H1 (cell line): Measurements from ENCODE around the gene PDE8B. TPM values are rescaled to one million over a fixed set of nuclear protein-coding genes. Genes with fewer than 3 reads are reported as not detected.

ENCODE experiments used
- CTCF ChIA-PET: fragments of 300-600 bp; sonication (Branson Sonifier 250); formaldehyde crosslinking; loops from one replicate; lab custom pipeline; 2021; ENCODE audit not compliant: partially characterized antibody; lab: Charles Lee
- POLR2A ChIA-PET: fragments of 300-600 bp; sonication (Branson Sonifier 250); formaldehyde crosslinking; loops from one replicate; lab custom pipeline; 2021; ENCODE audit warnings: inconsistent platforms; ENCODE audit not compliant: partially characterized antibody; lab: Charles Lee
- DNase-seq, 2 experiments: peaks; one replicate each; pipeline versions ENCODE4 v3.0.0 to v3.0.0-alpha.2; 2010 to 2022; ENCODE audit warnings: low spot score in 2 of 2, low read depth in 1 of 2, mixed read lengths in 1 of 2
- FAIRE-seq: peaks from 2 replicates; lab custom pipeline; 2011; peaks lifted over from hg19 to GRCh38; lab: Jason Lieb, UNC
- H2AFZ ChIP-seq: 2 replicates; pipeline ENCODE4 v1.8.1; 2012; ENCODE audit warnings: low read length, inconsistent platforms
- H2AK5ac ChIP-seq: 2 replicates; pipeline ENCODE4 v1.6.1; 2013; ENCODE audit warnings: low read depth, low read length
- H2BK120ac ChIP-seq: replicated peaks from 2 replicates; pipeline ENCODE3; 2013; ENCODE audit warnings: low read depth, low read length, inconsistent platforms
- H2BK12ac ChIP-seq: 2 replicates; pipeline ENCODE4 v1.6.1; 2013; ENCODE audit warnings: low read depth, low read length
- H2BK15ac ChIP-seq: 2 replicates; pipeline ENCODE4 v1.6.1; 2013; ENCODE audit warnings: low read length
- H2BK20ac ChIP-seq: 2 replicates; pipeline ENCODE4 v1.6.1; 2013; ENCODE audit warnings: low read length
- H2BK5ac ChIP-seq: 2 replicates; pipeline ENCODE4 v1.6.1; 2013; ENCODE audit warnings: low read depth, low read length
- H3K14ac ChIP-seq: 2 replicates; pipeline ENCODE4 v1.6.1; 2013; ENCODE audit warnings: inconsistent platforms; ENCODE audit not compliant: insufficient read length
- H3K18ac ChIP-seq: 2 replicates; pipeline ENCODE4 v1.6.1; 2013; ENCODE audit warnings: low read length; ENCODE audit errors: extremely low read depth
- H3K23ac ChIP-seq: 2 replicates; pipeline ENCODE4 v1.6.1; 2013; ENCODE audit warnings: inconsistent platforms; ENCODE audit not compliant: insufficient read length
- H3K23me2 ChIP-seq: 2 replicates; pipeline ENCODE4 v1.6.1; 2013; ENCODE audit warnings: low read depth, low read length
- H3K27ac ChIP-seq: 2 replicates; pipeline ENCODE4 v1.6.1; 2011; ENCODE audit warnings: low read depth, low read length, inconsistent platforms
- H3K27me3 ChIP-seq, 4 experiments: replicated peaks in 1 of 4; 1 replicate in 1 of 4; 2 replicates in 3 of 4; pipeline versions ENCODE4 v1.6.1 to v1.8.1; 2011 to 2013; ENCODE audit warnings: low read length in 3 of 4, mild to moderate bottlenecking in 3 of 4, inconsistent platforms in 2 of 4, mixed read lengths in 2 of 4, moderate library complexity in 1 of 4; ENCODE audit not compliant: control insufficient read depth in 3 of 4, insufficient read depth in 3 of 4; ENCODE audit errors: extremely low read depth in 1 of 4
- H3K36me3 ChIP-seq, 4 experiments: 2 replicates each; pipeline versions ENCODE4 v1.6.1 to v1.8.1; 2011 to 2013; ENCODE audit warnings: mild to moderate bottlenecking in 4 of 4, low read length in 3 of 4, moderate library complexity in 2 of 4, control low read depth in 1 of 4, inconsistent platforms in 1 of 4; ENCODE audit not compliant: insufficient read depth in 4 of 4, control insufficient read depth in 2 of 4
- H3K4ac ChIP-seq: replicated peaks from 2 replicates; pipeline ENCODE3; 2013; ENCODE audit warnings: low read length, low read depth, mixed read lengths, inconsistent platforms; ENCODE audit not compliant: insufficient read length
- H3K4me1 ChIP-seq, 4 experiments: replicated peaks in 1 of 4; 1 replicate in 1 of 4; 2 replicates in 3 of 4; pipeline versions ENCODE4 v1.6.1 to v1.8.1; 2011 to 2013; ENCODE audit warnings: low read length in 3 of 4, inconsistent platforms in 2 of 4, mixed read lengths in 1 of 4; ENCODE audit not compliant: insufficient read depth in 4 of 4, control insufficient read depth in 3 of 4
- H3K4me2 ChIP-seq, 2 experiments: 2 replicates each; pipeline versions ENCODE4 v1.6.1 to v1.8.1; 2011 to 2013; ENCODE audit warnings: low read depth in 2 of 2, low read length in 2 of 2, control low read depth in 1 of 2, inconsistent platforms in 1 of 2, mild to moderate bottlenecking in 1 of 2; ENCODE audit not compliant: insufficient read depth in 1 of 2
- H3K4me3 ChIP-seq, 4 experiments: fragments of 200-600, 300-600 bp in 1 of 4; sonication (generic), shearing (Covaris generic), sonication (Bioruptor Twin) in 1 of 4; 2 replicates each; pipeline versions ENCODE4 v1.5.1 to v1.8.1; 2011 to 2016; ENCODE audit warnings: low read length in 4 of 4, low read depth in 3 of 4, control low read depth in 2 of 4, inconsistent platforms in 2 of 4, mild to moderate bottlenecking in 2 of 4, mixed read lengths in 1 of 4, moderate library complexity in 1 of 4; ENCODE audit not compliant: insufficient read depth in 2 of 4; ENCODE audit errors: extremely low read depth in 1 of 4
- H3K56ac ChIP-seq: replicated peaks from 2 replicates; pipeline ENCODE3; 2013; ENCODE audit warnings: low read depth, mild to moderate bottlenecking, mixed read lengths, low read length, inconsistent platforms; ENCODE audit not compliant: insufficient read length
- H3K79me1 ChIP-seq: 2 replicates; pipeline ENCODE4 v1.6.1; 2013; ENCODE audit warnings: low read depth, low read length, control low read depth
- H3K79me2 ChIP-seq, 2 experiments: 2 replicates each; pipeline versions ENCODE4 v1.6.1 to v1.8.1; 2012 to 2013; ENCODE audit warnings: low read length in 2 of 2, mild to moderate bottlenecking in 2 of 2, inconsistent platforms in 1 of 2; ENCODE audit not compliant: insufficient read depth in 2 of 2, control insufficient read depth in 1 of 2
- H3K9ac ChIP-seq, 4 experiments: replicated peaks in 1 of 4; 1 replicate in 1 of 4; 2 replicates in 3 of 4; pipeline versions ENCODE4 v1.6.1 to v1.8.1; 2011 to 2013; ENCODE audit warnings: low read depth in 3 of 4, low read length in 3 of 4, control low read depth in 2 of 4, mild to moderate bottlenecking in 2 of 4, moderate library complexity in 2 of 4, inconsistent platforms in 1 of 4; ENCODE audit errors: extremely low read depth in 1 of 4
- H3K9me3 ChIP-seq, 2 experiments: 2 replicates each; pipeline versions ENCODE4 v1.6.1 to v1.8.1; 2012 to 2013; ENCODE audit warnings: mild to moderate bottlenecking in 2 of 2, moderate library complexity in 2 of 2, control low read depth in 1 of 2, inconsistent platforms in 1 of 2, low read depth in 1 of 2, low read length in 1 of 2, mixed read lengths in 1 of 2; ENCODE audit not compliant: insufficient read depth in 2 of 2
- H4K20me1 ChIP-seq, 2 experiments: replicated peaks in 1 of 2; 2 replicates each; pipeline versions ENCODE3 to v1.8.1; 2011 to 2013; ENCODE audit warnings: inconsistent platforms in 2 of 2, low read length in 2 of 2, mild to moderate bottlenecking in 1 of 2; ENCODE audit not compliant: insufficient read depth in 2 of 2, control insufficient read depth in 1 of 2
- H4K5ac ChIP-seq: 2 replicates; pipeline ENCODE4 v1.6.1; 2013; ENCODE audit warnings: low read length, low read depth, mixed read lengths, inconsistent platforms; ENCODE audit not compliant: insufficient read length
- H4K8ac ChIP-seq: 2 replicates; pipeline ENCODE4 v1.8.0; 2013; ENCODE audit warnings: mild to moderate bottlenecking, moderate library complexity, low read length, inconsistent platforms; ENCODE audit not compliant: insufficient read depth; ENCODE audit errors: extremely low read depth
- H4K91ac ChIP-seq: replicated peaks from 2 replicates; pipeline ENCODE3; 2013; ENCODE audit warnings: low read length, mixed read lengths, inconsistent platforms; ENCODE audit not compliant: insufficient read length
- ASH2L ChIP-seq: fragments of 200-600, 300-600 bp; sonication (generic); IDR thresholded peaks from one replicate; pipeline ENCODE4 v1.7.1; 2017; ENCODE audit warnings: low read length
- EGR1 ChIP-seq: IDR thresholded peaks from 2 replicates; pipeline ENCODE4 v1.6.1; 2011; ENCODE audit warnings: low read depth, low read length, borderline replicate concordance
- GTF2F1 ChIP-seq: IDR thresholded peaks from 2 replicates; pipeline ENCODE4 v1.6.1; 2012; ENCODE audit warnings: low read depth, low read length, improper control_type of control experiment, borderline replicate concordance
- JUND ChIP-seq: IDR thresholded peaks from 2 replicates; pipeline ENCODE4 v1.6.1; 2011; ENCODE audit warnings: mild to moderate bottlenecking, improper control_type of control experiment, low read length
- MAX ChIP-seq: IDR thresholded peaks from 2 replicates; pipeline ENCODE4 v1.6.1; 2012; ENCODE audit warnings: inconsistent platforms
- NRF1 ChIP-seq: IDR thresholded peaks from 2 replicates; pipeline ENCODE4 v1.6.1; 2011; ENCODE audit warnings: mild to moderate bottlenecking, low read depth, low read length, improper control_type of control experiment
- POU5F1 ChIP-seq: IDR thresholded peaks from 2 replicates; pipeline ENCODE4 v1.6.1; 2011; ENCODE audit warnings: low read depth, mild to moderate bottlenecking, low read length, moderate library complexity
- RAD21 ChIP-seq, 2 experiments: IDR thresholded peaks in 1 of 2; conservative IDR thresholded peaks in 1 of 2; 2 replicates each; pipeline ENCODE4 v1.6.1; 2011; ENCODE audit warnings: low read depth in 2 of 2, low read length in 2 of 2, improper control_type of control experiment in 1 of 2, inconsistent platforms in 1 of 2, mild to moderate bottlenecking in 1 of 2, moderate library complexity in 1 of 2
- RXRA ChIP-seq: IDR thresholded peaks from 2 replicates; pipeline ENCODE4 v1.6.1; 2011; ENCODE audit warnings: low read depth, mild to moderate bottlenecking, low read length, moderate library complexity; ENCODE audit not compliant: insufficient read depth
- TAF1 ChIP-seq: IDR thresholded peaks from 2 replicates; pipeline ENCODE4 v1.6.1; 2011; ENCODE audit warnings: mild to moderate bottlenecking, low read depth, low read length
- TCF12 ChIP-seq: IDR thresholded peaks from 2 replicates; pipeline ENCODE4 v1.6.1; 2011; ENCODE audit warnings: low read depth, mild to moderate bottlenecking, low read length
- ZNF274 ChIP-seq: IDR thresholded peaks from 2 replicates; pipeline ENCODE4 v1.7.0; 2012; ENCODE audit warnings: low read length, borderline replicate concordance; ENCODE audit errors: extremely low read depth
- WGBS, 2 experiments: shearing (Covaris generic) in 1 of 2; methylation state at CpG; one replicate each; pipeline versions ENCODE4 v1.1.6 to v1.1.7; 2013 to 2015; ENCODE audit warnings: low lambda C conversion rate in 2 of 2, mixed read lengths in 2 of 2, inconsistent platforms in 1 of 2, low coverage in 1 of 2, missing lambda C conversion rate in 1 of 2; ENCODE audit not compliant: insufficient replicate concordance in 2 of 2, insufficient coverage in 1 of 2, insufficient read length in 1 of 2; ENCODE audit errors: extremely low coverage in 1 of 2, missing lambda C conversion rate in 1 of 2; 5-methylcytosine and 5-hydroxymethylcytosine counted together
- polyA plus RNA-seq, 7 experiments: library from polyadenylated mRNA; depleted of rRNA in 3 of 7; stranded (reverse) in 5 of 7; unstranded in 2 of 7; fragments of >200 nt in 5 of 7; fragments of 200-250 nt in 2 of 7; gene quantifications; 1 replicate in 5 of 7; 2 replicates in 1 of 7; 4 replicates in 1 of 7; pipeline versions ENCODE4 v1.2.1 to v1.2.3, GENCODE V29; 2011 to 2013; ENCODE audit warnings: missing spikeins in 2 of 7, mixed read lengths in 2 of 7
- total RNA-seq: library from RNA; stranded (reverse); fragmentation: NEBNext Ultra II Directional; extraction: Animal tissue kit (Norgen Biotek cat#: 25700); gene quantifications from 2 replicates; pipeline ENCODE4 v1.2.1, GENCODE V29; 2021
- TF ChIP-seq, protein P1 (sequence below): IDR thresholded peaks from 2 replicates; pipeline ENCODE4 v1.6.1; 2012; ENCODE audit warnings: low read length, inconsistent platforms

The PDE8B gene
- total and polyA plus RNA-seq, 2 of the 8 experiments (the other 6 are each of a cell fraction or from before 2014, with no cell fraction given) = 0.32 to 1.1 TPM

GRCh38 chr5:77168879-77169244 lies 41.6 kb upstream of the PDE8B start:
- H3K4ac ChIP-seq = no peak overlapping the region
- H4K8ac ChIP-seq = no peak overlapping the region
- H3K4me3 ChIP-seq = no peak overlapping the region
- WGBS, 2 experiments = 85% methylated on average over 3 of the region's 3 CpGs; no CpG with 5 or more reads in 1 of the 2 experiments
- H3K79me2 ChIP-seq = no peaks in the 10 kb centered on the region
- H4K20me1 ChIP-seq = no peaks in the 10 kb centered on the region
- H3K9me3 ChIP-seq = no peaks in the 10 kb centered on the region
- POLR2A ChIA-PET = no interaction called here
- DNase-seq = no peak
- H3K9ac ChIP-seq = no peak overlapping the region
- H4K91ac ChIP-seq = no peak overlapping the region
- H3K27me3 ChIP-seq = no peaks in the 10 kb centered on the region; a peak in 1 of 7 replicates
- H3K14ac ChIP-seq = no peak overlapping the region
- H3K18ac ChIP-seq = no peak overlapping the region
- CTCF ChIA-PET = interaction anchor here (1.2 to 1.4 kb wide), 2 partner anchors 12 to 13 kb away, joined by 3 to 7 read pairs; no protein-coding TSS in a partner anchor
- H3K4me1 ChIP-seq = no peaks in the 10 kb centered on the region
- H3K56ac ChIP-seq = no peak overlapping the region
- H3K27ac ChIP-seq = no peak overlapping the region
- H2BK120ac ChIP-seq = no peak overlapping the region
- no peak overlapping the region for H3K23ac ChIP-seq
- no peaks in the 10 kb centered on the region for H3K36me3 ChIP-seq
- H3K23me2 ChIP-seq = no peaks in the 10 kb centered on the region
- no peak overlapping the region for H2BK5ac ChIP-seq
- no peak overlapping the region for H3K4me2 ChIP-seq
- H2AK5ac ChIP-seq = no peak overlapping the region
- H2BK15ac ChIP-seq = no peak overlapping the region
- no peak overlapping the region for H2BK12ac ChIP-seq
- H2AFZ ChIP-seq = no peak overlapping the region
- H3K79me1 ChIP-seq = no peaks in the 10 kb centered on the region
- H2BK20ac ChIP-seq = no peak overlapping the region
- H4K5ac ChIP-seq = no peak overlapping the region
- FAIRE-seq = no peak
- TF ChIP-seq EGR1 = no peak
- TF ChIP-seq ZNF274 = no peak
- TF ChIP-seq NRF1 = no peak
- TF ChIP-seq MAX = no peak
- no peak for TF ChIP-seq TAF1
- TF ChIP-seq GTF2F1 = no peak
- no peak for TF ChIP-seq JUND
- TF ChIP-seq ASH2L = no peak
- no peak for TF ChIP-seq RXRA
- no peak for TF ChIP-seq POU5F1
- no peak for TF ChIP-seq TCF12
- no peak for TF ChIP-seq RAD21 (IDR thresholded peaks at IDR 0.05 in 1 of 2, conservative IDR thresholded peaks at IDR 0.05 in 1 of 2; ENCODE audit: low read depth in 2 of 2, low read length in 2 of 2)
- TF ChIP-seq, protein P1, sequence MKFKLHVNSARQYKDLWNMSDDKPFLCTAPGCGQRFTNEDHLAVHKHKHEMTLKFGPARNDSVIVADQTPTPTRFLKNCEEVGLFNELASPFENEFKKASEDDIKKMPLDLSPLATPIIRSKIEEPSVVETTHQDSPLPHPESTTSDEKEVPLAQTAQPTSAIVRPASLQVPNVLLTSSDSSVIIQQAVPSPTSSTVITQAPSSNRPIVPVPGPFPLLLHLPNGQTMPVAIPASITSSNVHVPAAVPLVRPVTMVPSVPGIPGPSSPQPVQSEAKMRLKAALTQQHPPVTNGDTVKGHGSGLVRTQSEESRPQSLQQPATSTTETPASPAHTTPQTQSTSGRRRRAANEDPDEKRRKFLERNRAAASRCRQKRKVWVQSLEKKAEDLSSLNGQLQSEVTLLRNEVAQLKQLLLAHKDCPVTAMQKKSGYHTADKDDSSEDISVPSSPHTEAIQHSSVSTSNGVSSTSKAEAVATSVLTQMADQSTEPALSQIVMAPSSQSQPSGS = no peak
